GM12878 (cell line): ENCODE data around the gene SLC35E3. TPM values are rescaled to one million over a fixed set of nuclear protein-coding genes. Genes with fewer than 3 reads are reported as not detected.

Source experiments
- ATAC-seq: fragments of 200-7000 bp; cut with Tn5 transposase; 3 replicates; pipeline ENCODE4 v1.9.1; 2020; ENCODE audit warnings: mild to moderate bottlenecking, moderate library complexity
- BruUV-seq: library from RNA; stranded (reverse); fragments of 400-500 nt; replicated peaks from 2 replicates; lab custom pipeline; 2021; lab: Mats Ljungman, UMichigan
- CTCF ChIA-PET: fragments of 300-600 bp; sonication (Branson Sonifier 250); formaldehyde crosslinking; extraction: SDS; loops from one replicate; lab custom pipeline; 2021; ENCODE audit warnings: inconsistent platforms; lab: Yijun Ruan, JAX
- POLR2A ChIA-PET: fragments of 350-600 bp; formaldehyde crosslinking; extraction: SDS; loops from one replicate; lab custom pipeline; 2021; ENCODE audit warnings: inconsistent platforms; lab: Charles Lee
- RAD21 ChIA-PET: fragments of 300-600 bp; sonication (Branson Sonifier 250); formaldehyde crosslinking; loops from one replicate; lab custom pipeline; 2023; ENCODE audit warnings: antibody characterized with exemption; ENCODE audit not compliant: unreplicated experiment; lab: Charles Lee
- SMC1A ChIA-PET: fragments of 300-600 bp; sonication (Branson Sonifier 250); formaldehyde crosslinking; loops from one replicate; lab custom pipeline; 2023; ENCODE audit not compliant: unreplicated experiment, uncharacterized antibody; lab: Charles Lee
- DNase-seq: peaks from one replicate; pipeline ENCODE4 v3.0.0-alpha.2; 2011; ENCODE audit warnings: low read depth, low spot score
- FAIRE-seq: peaks from 3 replicates; lab custom pipeline; 2011; peaks lifted over from hg19 to GRCh38; lab: Jason Lieb, UNC
- H2AFZ ChIP-seq: 2 replicates; pipeline ENCODE4 v1.6.0; 2011; ENCODE audit warnings: low read depth, low read length, control low read depth; ENCODE audit not compliant: control insufficient read depth
- H3K27ac ChIP-seq: 2 replicates; pipeline ENCODE4 v1.5.1; 2011; ENCODE audit warnings: control low read depth; ENCODE audit not compliant: control insufficient read depth, insufficient read depth
- H3K27me3 ChIP-seq, 2 experiments: replicated peaks in 1 of 2; 2 replicates each; pipeline versions ENCODE4 v1.6.0 to v1.6.1; 2011; ENCODE audit warnings: low read length in 1 of 2; ENCODE audit not compliant: control insufficient read depth in 2 of 2, insufficient read depth in 2 of 2
- H3K36me3 ChIP-seq, 2 experiments: 2 replicates each; pipeline ENCODE4 v1.5.1; 2011; ENCODE audit warnings: low read length in 1 of 2; ENCODE audit not compliant: control insufficient read depth in 2 of 2, insufficient read depth in 2 of 2
- H3K4me1 ChIP-seq: 2 replicates; pipeline ENCODE4 v1.6.1; 2011; ENCODE audit warnings: mild to moderate bottlenecking, low read length, moderate library complexity, mixed read lengths; ENCODE audit not compliant: control insufficient read depth, insufficient read depth
- H3K4me2 ChIP-seq: 2 replicates; pipeline ENCODE4 v1.6.0; 2011; ENCODE audit warnings: control low read depth; ENCODE audit not compliant: control insufficient read depth, insufficient read depth
- H3K4me3 ChIP-seq: fragments of 200-600 bp; sonication (generic); 2 replicates; pipeline ENCODE4 v1.5.1; 2016
- H3K79me2 ChIP-seq: 2 replicates; pipeline ENCODE4 v1.6.0; 2011; ENCODE audit warnings: low read length; ENCODE audit not compliant: control insufficient read depth, insufficient read depth
- H3K9ac ChIP-seq: 2 replicates; pipeline ENCODE4 v1.8.0; 2011; ENCODE audit warnings: low read length, control low read depth, mixed read lengths; ENCODE audit not compliant: control insufficient read depth, insufficient read depth
- H3K9me3 ChIP-seq: replicated peaks from 3 replicates; pipeline ENCODE4 v1.5.1; 2011; ENCODE audit warnings: mild to moderate bottlenecking, low read length; ENCODE audit not compliant: control insufficient read depth, insufficient read depth
- H4K20me1 ChIP-seq: 2 replicates; pipeline ENCODE4 v1.6.0; 2011; ENCODE audit not compliant: control insufficient read depth, insufficient read depth
- BMI1 ChIP-seq: fragments of 450-650 bp; IDR thresholded peaks from 2 replicates; pipeline ENCODE4 v1.6.1; 2016; ENCODE audit warnings: mild to moderate bottlenecking, moderate library complexity, borderline replicate concordance
- CHD1 ChIP-seq: IDR thresholded peaks from 2 replicates; pipeline ENCODE4 v1.6.1; 2012; ENCODE audit warnings: low read depth, low read length, improper control_type of control experiment
- EED ChIP-seq: sonication (generic); IDR thresholded peaks from 2 replicates; pipeline ENCODE4 v1.6.1; 2016; ENCODE audit warnings: antibody characterized with exemption, low read depth
- IRF5 ChIP-seq: fragments of 450-650 bp; IDR thresholded peaks from 2 replicates; pipeline ENCODE4 v1.6.1; 2017; ENCODE audit warnings: borderline replicate concordance
- MTA2 ChIP-seq: fragments of 450-650 bp; IDR thresholded peaks from 2 replicates; pipeline ENCODE4 v1.6.1; 2016; ENCODE audit warnings: low read depth, mild to moderate bottlenecking, moderate library complexity
- NR2F1 ChIP-seq: fragments of 450-650 bp; conservative IDR thresholded peaks from 2 replicates; pipeline ENCODE4 v1.6.1; 2017; ENCODE audit warnings: mild to moderate bottlenecking
- PBX3 ChIP-seq: IDR thresholded peaks from 2 replicates; pipeline ENCODE4 v1.6.1; 2011; ENCODE audit warnings: mild to moderate bottlenecking, low read depth, low read length, moderate library complexity; ENCODE audit not compliant: insufficient replicate concordance
- SKIL ChIP-seq: fragments of 450-650 bp; IDR thresholded peaks from 2 replicates; pipeline ENCODE4 v1.6.1; 2017; ENCODE audit warnings: mild to moderate bottlenecking, low read depth, inconsistent platforms; ENCODE audit not compliant: poor library complexity, severe bottlenecking
- SMC3 ChIP-seq: IDR thresholded peaks from 2 replicates; pipeline ENCODE4 v1.6.1; 2011; ENCODE audit warnings: low read length, improper control_type of control experiment, borderline replicate concordance
- SP1 ChIP-seq: IDR thresholded peaks from one replicate; pipeline ENCODE4 v1.6.1; 2011; ENCODE audit warnings: low read depth, low read length
- SREBF2 ChIP-seq: IDR thresholded peaks from 2 replicates; pipeline ENCODE4 v1.6.1; 2012; ENCODE audit warnings: mild to moderate bottlenecking, low read length
- SUZ12 ChIP-seq: fragments of 200-600 bp; sonication (generic); IDR thresholded peaks from one replicate; pipeline ENCODE4 v1.6.1; 2018; ENCODE audit warnings: antibody characterized with exemption, mild to moderate bottlenecking; ENCODE audit not compliant: unreplicated experiment
- TCF12 ChIP-seq: IDR thresholded peaks from 2 replicates; pipeline ENCODE4 v1.6.1; 2011; ENCODE audit warnings: low read depth, mild to moderate bottlenecking, low read length
- WGBS: methylation state at CpG from one replicate; pipeline ENCODE4 v1.1.6; 2016; ENCODE audit warnings: low lambda C conversion rate; ENCODE audit not compliant: insufficient replicate concordance, insufficient coverage; ENCODE audit errors: missing lambda C conversion rate; 5-methylcytosine and 5-hydroxymethylcytosine counted together
- in situ Hi-C: fragments of 300-500 bp; cut with MboI; formaldehyde crosslinking; loops from 9 replicates; pipeline ENCODE4 v1.14.3; 2018; ENCODE audit warnings: mixed read lengths
- intact Hi-C: fragments of 100-400 bp; cut with micrococcal nuclease; formaldehyde crosslinking; loops from one replicate; pipeline ENCODE4 v1.14.2; 2022; ENCODE audit not compliant: unreplicated experiment
- polyA plus RNA-seq, 11 experiments: library from polyadenylated mRNA; depleted of rRNA in 4 of 11; unstranded in 6 of 11; stranded (reverse) in 5 of 11; fragments of >200 nt; fragmentation: Nextera tagmentation in 4 of 11; fragmentation: Illumina TruSeq in 1 of 11; extraction: Ambion mirVana in 4 of 11; extraction: Trizol in 1 of 11; gene quantifications; 1 replicate in 1 of 11; 2 replicates in 10 of 11; pipeline versions ENCODE4 v1.2.1 to v1.2.3, GENCODE V29; 2011 to 2016; ENCODE audit warnings: inconsistent platforms in 2 of 11, missing spikeins in 2 of 11, low read depth in 1 of 11
- total RNA-seq, 4 experiments: library from RNA; depleted of rRNA in 3 of 4; stranded (reverse); fragments of >200 nt in 3 of 4; fragmentation: Illumina TruSeq in 1 of 4; extraction: Trizol in 1 of 4; gene quantifications; 2 replicates each; pipeline versions ENCODE4 v1.2.1 to v1.2.3, GENCODE V29; 2013 to 2021

SLC35E3 gene
- total and polyA plus RNA-seq, 10 of the 15 experiments (the other 5 are each of a cell fraction or from before 2014, with no cell fraction given): 3.6 to 19.8 (median 6.1) TPM

GRCh38 chr12:68745376-68745903 is 536 bp upstream of the SLC35E3 start:
- intact Hi-C loops: no loop called here
- H3K27ac ChIP-seq: peak overlapping the region; percentile 75
- H3K4me3 ChIP-seq: peak overlapping the region; percentile 84
- FAIRE-seq (no peak), DNase-seq (no peak)
- ChIA-PET SMC1A (interaction anchor here (0.8 to 2.9 kb wide), 9 partner anchors 9 to 523 kb away, joined by 3 to 22 read pairs (median 3); no protein-coding TSS in a partner anchor), RAD21 (interaction anchor here (0.8 to 2.9 kb wide), 8 partner anchors 42 to 411 kb away, joined by 3 to 25 read pairs (median 4); partner anchors contain the start of gene MDM2)
- H2AFZ ChIP-seq: peak overlapping the region; percentile 98
- BruUV-seq: TSS peak; percentile 85
- H3K9ac ChIP-seq: peak overlapping the region; percentile 74
- TF ChIP-seq SUZ12: no peak
- TF ChIP-seq SKIL: peak; percentile 18
- TF ChIP-seq TCF12: no peak
- TF ChIP-seq IRF5: peak; percentile 83; the same call in 1 of the 2 replicates
- no peak for TF ChIP-seq SMC3
- TF ChIP-seq BMI1: no peak
- no peak for TF ChIP-seq EED
- no peak for TF ChIP-seq NR2F1
- TF ChIP-seq MTA2: 0 out of 2 replicates have a peak, but pooled peaks have one; percentile 19
- no peak for TF ChIP-seq SP1
- no peak for TF ChIP-seq SREBF2
- no peak for TF ChIP-seq CHD1
- no peak for TF ChIP-seq PBX3
- TF ChIP-seq, all 136 proteins: peak for 3
- Histone ChIP-seq H4K20me1 (no peaks in the 10 kb centered on the region), H3K4me2 (peak overlapping the region; percentile 70), H3K27me3 (no peaks in the 10 kb centered on the region), H3K9me3 (no peaks in the 10 kb centered on the region), H3K79me2 (peaks cover 21% of the 10 kb centered on the region), H3K36me3 (peaks cover 0 to 2% of the 10 kb centered on the region in 2 experiments; a peak in 2 of 4 replicates), H3K4me1 (no peaks in the 10 kb centered on the region)
- in situ Hi-C loops: no loop called here
- 7% methylated on average over 9 of the region's 9 CpGs for WGBS
- ChIA-PET CTCF (interaction anchor here (1.0 to 2.3 kb wide), 3 partner anchors 63 to 85 kb away, joined by 3 to 17 read pairs (median 6); partner anchors contain the start of gene MDM2), POLR2A (interaction anchor here (0.6 to 1.6 kb wide), 8 partner anchors 28 to 497 kb away, joined by 3 to 6 read pairs (median 3); partner anchors contain the start of gene MDM2)
- peak; percentile 2; the same call in 1 of the 3 replicates for ATAC-seq
